RCC 7860 (cell line): ENCODE measurements around the gene KLHL6.
"Not testable (repeated sequence)": the region's sequence is repeated elsewhere in the genome, so short reads cannot be mapped to it uniquely, and the experiment has no call there.

Source experiments
- DNase-seq: peaks from one replicate; pipeline ENCODE4 v3.0.0-alpha.2; 2015; ENCODE audit warnings: low spot score
- FAIRE-seq: peaks from 2 replicates; lab custom pipeline; 2012; peaks lifted over from hg19 to GRCh38; lab: Jason Lieb, UNC

KLHL6 gene

DNA sequence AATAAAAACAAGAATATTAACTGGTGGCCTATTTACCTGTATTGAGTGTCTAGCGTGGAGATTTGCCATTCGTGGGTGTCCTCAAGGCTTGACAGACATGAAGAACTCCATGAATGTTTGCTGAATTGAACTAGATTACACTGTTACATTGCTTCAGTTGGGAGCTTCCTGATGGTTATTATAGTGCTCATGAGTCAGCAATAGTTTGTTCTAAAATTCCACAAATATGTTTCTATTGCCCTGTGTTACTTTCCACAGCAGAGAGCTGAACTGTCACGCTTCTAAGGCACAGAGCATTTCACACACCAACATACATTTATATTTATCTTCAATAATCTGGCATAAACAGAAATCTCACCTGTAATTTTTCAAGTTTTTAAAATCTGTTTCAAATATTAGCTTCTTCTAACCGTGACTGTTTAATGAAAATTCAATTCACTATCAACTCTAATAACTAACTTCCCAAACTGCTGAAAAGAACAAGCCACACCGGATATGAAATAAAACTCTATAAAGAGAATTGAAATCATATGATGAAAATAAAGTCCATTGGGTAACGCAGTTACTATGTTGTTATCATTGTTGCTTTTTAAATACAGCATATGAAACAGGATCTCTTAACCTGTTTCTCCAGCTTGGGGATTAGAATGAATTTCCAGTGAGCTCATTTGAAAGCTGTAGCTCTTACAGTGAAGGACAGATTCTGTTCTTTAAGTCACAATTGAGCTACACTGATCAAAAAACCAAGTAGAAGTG, 65.9 kb downstream of the KLHL6 start:
- FAIRE-seq = no peak

DNA sequence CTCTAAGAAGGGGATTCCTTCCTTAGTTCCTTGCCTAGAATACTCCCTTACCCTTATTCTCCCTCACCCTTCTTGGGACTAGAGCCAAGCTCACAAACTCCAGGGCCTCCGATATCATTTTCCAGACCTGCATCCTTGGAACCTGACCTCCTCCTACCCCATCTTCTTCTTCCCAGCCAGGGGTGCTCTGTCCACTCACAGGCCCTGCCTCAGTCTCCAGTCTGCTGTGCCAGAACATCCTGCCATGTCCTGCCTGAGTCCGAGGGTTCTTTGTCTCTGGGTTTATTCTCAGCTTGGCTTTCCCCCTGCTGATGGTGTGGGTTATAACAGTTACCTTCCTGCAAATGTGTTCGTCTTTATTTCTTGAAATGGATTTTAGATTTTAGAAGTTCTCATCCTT, 67.2 kb downstream of the KLHL6 start:
- no peak for DNase-seq
- FAIRE-seq = no peak

More for the DNA sequence above, 65.9 kb downstream of the KLHL6 start:
- no peak for DNase-seq

- DNase-seq = no peak
Observed at GRCh38 chr3:183487896-183488295, 67.6 kb downstream of the KLHL6 start.

DNA sequence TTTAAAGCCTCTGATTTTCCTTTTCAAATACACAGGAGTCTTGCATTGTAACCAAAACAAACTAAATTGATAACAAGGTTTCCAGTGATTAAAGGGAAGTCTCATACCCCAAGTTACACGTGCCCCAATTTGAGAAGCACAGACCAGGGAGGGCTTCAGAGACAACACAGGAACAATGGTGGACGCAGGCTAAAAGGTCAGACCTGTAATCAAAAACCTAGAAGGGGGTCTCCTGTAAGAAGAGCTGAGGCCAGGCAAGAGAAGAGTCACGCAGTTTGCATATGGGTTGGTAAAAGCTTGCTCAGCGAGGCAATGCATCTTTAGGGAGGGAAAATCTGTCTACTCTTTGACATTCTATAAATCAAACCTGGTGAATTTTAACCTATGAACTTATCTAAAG, 68.5 kb downstream of the KLHL6 start:
- DNase-seq (no peak), FAIRE-seq (no peak)

More at GRCh38 chr3:183487896-183488295, 67.6 kb downstream of the KLHL6 start:
- FAIRE-seq = no peak

DNA sequence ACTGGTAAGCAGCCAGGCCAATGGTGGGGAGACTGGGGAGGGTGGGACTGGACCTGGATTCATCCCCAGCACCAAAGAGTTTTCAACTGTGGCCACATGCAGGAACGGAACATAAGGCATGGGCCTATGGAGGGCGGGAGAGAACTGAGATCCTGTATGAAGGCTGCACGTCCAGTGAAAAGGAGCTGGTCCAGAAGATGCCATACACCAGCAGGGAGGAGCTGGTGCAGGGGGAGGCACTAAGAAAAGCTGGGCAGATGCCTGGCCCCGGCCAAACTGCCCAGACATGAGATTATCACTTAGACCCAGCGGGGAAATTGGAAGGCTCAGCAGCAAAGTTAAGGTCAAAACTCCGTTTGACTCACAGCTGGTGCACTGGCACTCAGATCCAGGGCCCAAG, 69.0 kb downstream of the KLHL6 start:
- no peak for DNase-seq
- FAIRE-seq = no peak

GRCh38 chr3:183485585-183485984, 69.9 kb downstream of the KLHL6 start:
- DNase-seq (no peak), FAIRE-seq (no peak)

DNA sequence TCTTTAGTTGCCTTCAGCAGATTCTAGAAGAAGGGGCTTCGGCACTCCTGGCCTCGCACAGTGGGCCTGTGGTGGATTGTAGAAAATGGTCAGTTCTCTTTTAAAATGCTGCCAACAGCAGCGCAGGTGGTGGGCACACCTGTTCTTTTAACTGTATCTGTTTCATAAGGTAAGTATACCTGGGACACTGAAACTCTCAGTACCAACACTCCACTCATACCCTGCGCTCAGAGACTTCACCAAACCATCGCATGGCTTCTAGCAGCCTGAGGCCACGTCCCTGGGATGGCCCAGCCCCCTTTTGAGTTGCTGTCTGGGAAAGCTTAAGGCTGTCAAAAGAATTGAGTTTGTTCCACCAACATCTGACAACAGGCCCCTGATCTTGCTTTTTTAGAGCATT, 70.4 kb downstream of the KLHL6 start:
- no peak for DNase-seq
- FAIRE-seq = no peak

- no peak for DNase-seq
- FAIRE-seq = no peak
Observed at GRCh38 chr3:183484431-183485075, 71.0 kb downstream of the KLHL6 start.

DNA sequence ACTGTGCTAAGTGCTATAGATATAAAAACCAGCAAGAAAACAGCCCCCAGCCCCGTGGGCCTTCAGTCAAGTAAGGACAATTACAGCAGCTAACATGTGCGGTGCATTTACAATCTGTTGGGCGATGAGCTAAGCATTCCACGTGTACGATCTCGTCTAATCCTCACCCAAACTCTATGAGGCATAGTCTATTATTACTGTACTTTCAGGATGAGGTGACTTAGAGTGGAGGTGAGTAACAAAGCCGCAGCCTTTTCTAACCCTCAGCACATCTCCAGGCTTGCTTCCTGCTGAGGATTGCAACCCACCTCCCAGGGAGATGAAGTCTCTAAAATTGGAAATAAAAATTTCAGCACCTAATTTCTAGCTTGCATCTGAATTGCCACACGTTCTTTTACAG, 73.9 kb downstream of the KLHL6 start:
- DNase-seq (peak; percentile 64), FAIRE-seq (no peak)

DNA sequence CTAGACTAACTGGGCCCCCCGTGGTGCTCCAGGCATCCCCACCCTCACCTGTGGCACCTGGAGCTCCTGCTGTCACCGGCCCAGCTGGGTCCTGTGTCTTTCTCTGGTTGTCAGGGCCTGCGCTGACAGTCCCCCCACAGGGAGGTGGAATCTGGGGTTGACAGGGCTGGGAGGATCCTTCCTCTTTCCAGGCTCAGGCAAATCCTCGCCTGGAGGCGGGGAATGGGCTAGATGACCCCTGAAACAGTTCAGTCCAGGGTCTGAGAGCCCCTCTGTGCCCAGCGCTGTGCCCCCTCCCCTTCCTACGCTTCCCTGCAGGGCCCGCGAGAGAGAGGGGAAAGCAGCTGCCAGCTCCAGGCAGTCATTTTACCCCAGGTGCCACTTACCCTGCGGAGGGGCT, 77.0 kb downstream of the KLHL6 start:
- no peak for FAIRE-seq
- no peak for DNase-seq

- FAIRE-seq = no peak
- DNase-seq = no peak
Observed at GRCh38 chr3:183477801-183478456, 77.6 kb downstream of the KLHL6 start.

- FAIRE-seq, DNase-seq: not testable (repeated sequence)
Observed at GRCh38 chr3:183475764-183476162, 79.7 kb downstream of the KLHL6 start.

DNA sequence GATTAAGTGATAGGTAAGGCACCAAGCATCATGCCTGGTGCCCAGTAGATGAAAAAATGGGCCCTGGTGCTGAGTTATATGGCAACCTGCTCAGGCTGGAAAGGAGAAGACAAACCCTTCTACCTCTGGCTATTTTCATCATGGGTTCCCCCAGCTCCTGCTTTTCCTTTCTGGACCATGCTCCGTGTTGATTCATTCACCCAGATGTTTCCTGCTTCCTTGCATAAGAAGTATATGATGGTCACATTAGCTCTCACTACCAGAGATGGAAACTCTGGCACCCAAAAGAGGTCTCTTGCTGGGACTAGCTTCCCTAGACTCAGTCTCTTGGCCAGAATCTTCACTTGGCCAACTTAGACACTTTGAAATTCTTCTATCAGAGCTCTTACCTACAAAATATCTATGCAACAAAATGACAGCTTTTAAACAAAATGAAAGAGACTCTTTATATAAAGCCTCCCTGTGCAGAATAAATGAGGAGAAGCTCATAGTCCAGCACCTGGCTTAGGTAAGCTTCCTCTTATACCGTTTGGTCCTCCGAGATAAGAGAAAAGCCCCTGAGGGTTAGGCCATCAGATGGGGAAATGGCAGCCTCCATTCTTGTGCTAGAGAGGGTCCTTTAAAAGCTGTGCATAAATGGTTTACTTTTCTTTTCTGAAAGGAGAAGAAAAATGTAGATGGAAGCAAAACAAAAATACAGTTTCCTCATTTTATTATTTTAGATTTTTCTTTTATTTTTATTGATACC, 80.3 kb downstream of the KLHL6 start:
- no peak for DNase-seq
- no peak for FAIRE-seq

- no peak for FAIRE-seq
- DNase-seq = no peak
Observed at GRCh38 chr3:183473969-183474368, 81.5 kb downstream of the KLHL6 start.

- FAIRE-seq (no peak), DNase-seq (no peak)
Observed at GRCh38 chr3:183472155-183472554, 83.4 kb downstream of the KLHL6 start.

- FAIRE-seq = no peak
- DNase-seq = no peak
Observed at GRCh38 chr3:183468424-183468823, 87.1 kb downstream of the KLHL6 start.

GRCh38 chr3:183466575-183466974, 88.9 kb downstream of the KLHL6 start:
- FAIRE-seq (no peak), DNase-seq (no peak)

DNA sequence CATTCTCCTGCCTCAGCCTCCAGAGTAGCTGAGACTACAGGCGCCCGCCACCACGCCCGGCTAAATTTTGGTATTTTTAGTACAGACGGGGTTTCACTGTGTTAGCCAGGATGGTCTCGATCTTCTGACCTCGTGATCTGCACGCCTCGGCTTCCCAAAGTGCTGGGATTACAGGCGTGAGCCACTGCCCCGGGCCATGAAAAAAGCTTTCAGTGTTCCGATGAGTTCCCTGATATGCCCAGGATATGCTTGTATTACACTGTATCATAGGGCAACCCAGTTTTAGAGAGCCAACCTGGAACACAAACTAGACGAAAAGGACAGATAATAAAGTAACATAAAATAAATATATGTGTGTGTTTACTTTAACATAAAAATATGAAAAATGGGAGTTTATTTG, 89.8 kb downstream of the KLHL6 start:
- FAIRE-seq, DNase-seq: not testable (repeated sequence)

DNA sequence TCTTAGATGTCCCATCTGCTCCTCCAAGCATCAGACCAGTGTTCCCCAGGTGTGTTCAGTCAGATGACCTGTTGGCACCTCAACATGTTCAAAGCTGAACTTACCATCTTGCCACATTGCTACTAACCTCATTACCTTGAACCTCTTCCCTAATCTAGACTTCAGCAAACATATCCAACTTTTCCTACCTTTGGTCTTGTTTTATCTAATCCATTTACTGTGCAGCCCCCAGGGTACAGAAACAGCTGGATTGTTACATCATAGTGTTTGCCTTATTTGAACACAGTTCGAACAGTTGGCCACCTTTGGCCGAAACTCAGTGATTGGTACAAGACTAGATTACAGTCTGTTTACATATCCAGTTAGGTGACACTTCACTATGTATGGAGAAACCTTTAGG, 91.0 kb downstream of the KLHL6 start:
- DNase-seq (no peak), FAIRE-seq (no peak)

DNA sequence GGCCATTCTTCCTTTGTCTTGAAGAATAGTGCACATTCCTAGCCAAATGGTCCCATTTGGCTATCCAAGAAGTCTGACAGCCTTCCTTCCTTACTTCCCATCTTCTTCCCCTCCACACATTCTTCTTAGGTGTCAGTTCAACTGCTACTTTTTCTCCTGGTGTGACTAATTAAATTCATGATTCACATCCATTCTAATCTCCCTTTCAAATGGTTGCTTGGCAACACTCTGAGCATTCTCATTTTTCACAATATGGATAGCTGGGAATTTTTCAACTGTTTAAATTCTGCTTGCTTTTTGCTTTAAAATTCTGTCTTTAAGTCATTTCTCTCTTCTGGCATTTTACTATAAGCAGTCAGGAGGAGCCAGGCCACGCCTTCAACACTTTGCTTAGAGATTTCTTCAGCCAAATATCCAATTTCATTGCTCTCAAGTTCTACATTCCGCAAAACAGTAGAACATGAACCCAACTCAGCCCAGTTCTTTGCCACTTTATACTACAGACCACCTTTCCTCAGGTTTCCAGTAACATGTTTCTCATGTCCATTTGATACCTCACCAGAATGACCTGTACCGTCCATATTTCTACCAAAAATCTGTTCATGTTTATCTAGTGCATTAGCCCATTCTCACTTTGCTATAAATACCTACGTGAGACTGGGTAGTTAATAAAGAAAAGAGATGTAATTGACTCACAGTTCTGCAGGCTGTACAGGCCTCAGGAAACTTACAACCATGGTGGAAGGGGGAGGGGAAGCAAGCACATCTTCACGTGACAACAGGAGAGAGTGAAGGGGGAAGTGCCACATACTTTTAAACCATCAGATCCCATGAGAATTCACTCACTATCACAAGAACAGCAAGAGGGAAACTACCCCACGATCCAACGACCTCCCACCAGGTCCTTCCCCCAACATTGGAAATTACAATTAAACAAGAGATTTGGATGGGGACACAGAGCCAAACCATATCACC, 95.1 kb downstream of the KLHL6 start:
- no peak for DNase-seq
- FAIRE-seq = no peak
